KOPT-K1 (cell line): Measurements from ENCODE around the gene TMEM132C.

Source experiments
- H3K27ac ChIP-seq: fragments of 200-600 bp; sonication (generic); 2 replicates; pipeline ENCODE4 v1.5.1; 2016; ENCODE audit warnings: antibody characterized with exemption, mild to moderate bottlenecking, low read depth, low read length; ENCODE audit not compliant: poor library complexity, severe bottlenecking
- H3K36me3 ChIP-seq: fragments of 200-600 bp; sonication (generic); 2 replicates; pipeline ENCODE4 v1.5.1; 2017; ENCODE audit warnings: antibody characterized with exemption, mild to moderate bottlenecking, low read length, moderate library complexity; ENCODE audit not compliant: insufficient read depth
- H3K9me3 ChIP-seq: fragments of 200-600 bp; sonication (generic); 2 replicates; pipeline ENCODE4 v1.5.1; 2017; ENCODE audit warnings: antibody characterized with exemption, low read length, mild to moderate bottlenecking; ENCODE audit not compliant: insufficient read depth, poor library complexity, severe bottlenecking

TMEM132C gene

DNA sequence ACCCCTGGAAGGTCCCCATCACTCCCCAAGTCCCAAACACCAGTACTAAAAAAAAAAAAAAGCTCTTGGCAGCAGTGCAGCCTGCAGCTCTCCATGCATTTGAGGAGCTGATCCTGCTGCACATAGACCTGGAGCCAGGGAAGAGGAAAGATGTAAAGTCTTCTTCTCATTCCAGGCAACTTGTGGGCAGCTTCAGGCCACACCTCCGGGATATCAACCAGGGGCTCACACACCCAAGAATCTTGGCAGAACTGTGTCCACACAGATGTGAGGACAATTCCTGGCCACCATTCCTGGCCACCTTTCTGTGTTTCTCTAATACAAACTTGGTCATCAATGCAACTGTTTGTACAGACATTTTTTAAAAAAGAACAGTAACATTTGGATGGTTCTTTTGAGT lies 72.7 kb downstream of the TMEM132C start:
- Histone ChIP-seq H3K36me3 (no peaks in the 10 kb centered on the region), H3K9me3 (no peaks in the 10 kb centered on the region), H3K27ac (no peak overlapping the region)

DNA sequence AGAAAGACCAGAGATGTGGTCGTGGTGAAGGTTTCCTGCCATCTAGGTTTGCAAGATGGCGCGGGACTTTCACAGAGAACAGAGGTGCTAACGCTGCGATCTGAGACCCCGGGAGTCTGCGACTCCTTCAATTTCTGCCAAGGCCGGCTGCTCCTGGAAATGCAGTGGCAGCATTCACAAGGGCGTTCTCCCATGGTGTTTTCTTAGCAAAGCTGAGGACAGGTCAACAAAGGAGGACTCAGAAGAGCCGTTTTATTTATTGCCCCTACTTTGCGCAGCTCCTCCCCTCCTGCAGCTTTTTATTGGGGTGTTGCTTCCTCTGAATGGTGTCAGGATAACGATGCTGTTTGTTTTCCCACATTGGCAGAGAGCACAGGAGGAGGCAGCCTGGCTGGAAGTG lies 86.3 kb downstream of the TMEM132C start:
- peaks cover 21% of the 10 kb centered on the region for H3K9me3 ChIP-seq
- H3K27ac ChIP-seq = no peak overlapping the region
- H3K36me3 ChIP-seq = no peaks in the 10 kb centered on the region

DNA sequence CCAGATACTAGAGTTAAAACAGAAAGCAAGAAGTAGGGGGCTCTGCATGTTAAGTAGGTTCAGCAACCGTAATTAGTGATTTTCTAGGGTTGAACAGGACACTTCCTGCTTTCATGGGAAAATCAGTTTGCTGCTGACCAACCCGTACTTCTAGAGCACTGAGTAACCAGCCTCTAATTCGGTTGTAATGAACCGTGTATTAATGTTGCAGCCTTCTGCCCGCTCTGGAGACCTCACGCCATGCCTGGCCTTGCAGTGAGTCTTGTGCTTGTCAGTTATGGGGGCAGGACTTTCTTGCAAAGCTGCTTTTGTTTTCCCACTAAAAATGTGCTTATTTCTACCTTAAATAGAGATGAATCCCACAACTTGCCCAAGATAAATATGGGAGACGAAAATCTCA lies 89.6 kb downstream of the TMEM132C start:
- Histone ChIP-seq H3K27ac (no peak overlapping the region), H3K9me3 (peaks cover 19% of the 10 kb centered on the region), H3K36me3 (no peaks in the 10 kb centered on the region)

DNA sequence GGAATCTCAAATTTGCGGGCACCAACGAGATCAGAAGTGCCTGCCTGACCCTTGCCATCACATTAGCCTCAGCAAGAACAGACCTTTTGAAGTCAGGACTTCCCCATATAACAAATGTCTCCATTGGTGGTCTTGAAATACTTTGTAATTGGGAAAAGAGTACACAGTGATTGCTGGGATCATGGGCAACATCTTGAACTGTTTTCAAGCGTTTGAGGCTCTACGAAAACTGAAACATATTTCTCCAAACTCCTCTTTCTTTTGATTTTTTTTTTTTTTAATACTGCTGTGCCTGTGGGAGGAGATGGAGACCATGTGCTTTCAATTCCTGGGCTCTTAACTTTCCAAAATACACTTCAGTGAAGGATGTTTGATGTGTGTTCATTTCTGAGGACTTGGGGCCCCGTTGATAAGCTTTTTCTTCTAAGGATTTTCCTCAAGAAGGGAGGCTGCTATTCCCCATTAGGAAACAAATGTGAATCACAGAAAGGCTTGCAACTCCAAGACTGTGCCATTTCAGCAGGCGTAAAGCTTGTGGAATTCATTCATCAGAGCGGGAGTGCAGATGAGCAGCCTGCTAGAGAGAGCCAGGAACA lies 94.5 kb downstream of the TMEM132C start:
- Histone ChIP-seq H3K36me3 (no peaks in the 10 kb centered on the region), H3K9me3 (no peaks in the 10 kb centered on the region), H3K27ac (no peak overlapping the region)

DNA sequence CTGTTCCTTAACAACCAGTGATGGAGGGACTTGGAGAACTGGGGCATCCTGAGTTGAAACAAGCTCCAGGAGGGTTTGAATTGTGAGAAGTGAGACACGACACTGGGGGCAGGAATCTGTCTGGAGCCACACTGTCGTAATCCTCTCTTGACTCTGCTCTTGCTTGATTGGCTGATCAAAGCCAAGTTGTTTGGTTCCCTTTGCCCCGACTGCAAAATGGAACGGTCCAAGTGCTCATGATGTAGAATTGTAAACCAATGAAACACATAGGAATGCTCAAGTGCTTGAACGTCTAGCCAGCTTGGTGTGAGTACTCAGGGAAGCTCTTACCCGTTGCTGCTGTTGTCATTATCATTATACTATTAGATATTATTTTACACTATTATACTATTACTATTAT lies 98.1 kb downstream of the TMEM132C start:
- no peaks in the 10 kb centered on the region for H3K36me3 ChIP-seq
- no peaks in the 10 kb centered on the region for H3K9me3 ChIP-seq
- H3K27ac ChIP-seq = no peak overlapping the region

DNA sequence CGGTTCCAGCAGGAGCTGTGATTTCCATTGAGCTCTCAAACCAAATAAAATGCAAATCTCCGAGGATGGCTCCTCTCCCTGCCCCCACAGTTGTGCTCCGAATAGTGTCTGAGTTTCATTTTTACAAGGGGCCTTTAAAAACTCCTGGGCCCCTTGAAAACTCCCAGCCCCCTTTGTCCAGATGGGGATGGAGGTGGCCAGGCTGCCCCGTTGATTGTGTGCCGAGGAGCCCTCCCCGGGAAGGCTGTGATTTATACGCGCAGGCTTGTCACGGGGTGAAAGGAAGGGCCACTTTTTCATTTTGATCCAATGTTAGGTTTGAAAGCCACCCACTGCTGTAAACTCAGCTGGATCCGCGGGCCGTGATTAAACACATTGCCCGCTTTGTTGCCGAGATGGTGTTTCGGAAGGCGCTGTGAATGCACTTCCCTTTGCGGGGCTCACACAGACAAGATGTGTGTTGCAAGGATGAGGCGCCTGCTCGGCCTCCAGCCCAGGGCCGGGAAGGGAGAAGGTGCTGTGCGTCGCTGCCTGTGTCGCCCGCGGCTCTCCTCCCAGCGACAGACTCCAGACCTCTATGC lies 98.8 kb downstream of the TMEM132C start:
- no peaks in the 10 kb centered on the region for H3K9me3 ChIP-seq

DNA sequence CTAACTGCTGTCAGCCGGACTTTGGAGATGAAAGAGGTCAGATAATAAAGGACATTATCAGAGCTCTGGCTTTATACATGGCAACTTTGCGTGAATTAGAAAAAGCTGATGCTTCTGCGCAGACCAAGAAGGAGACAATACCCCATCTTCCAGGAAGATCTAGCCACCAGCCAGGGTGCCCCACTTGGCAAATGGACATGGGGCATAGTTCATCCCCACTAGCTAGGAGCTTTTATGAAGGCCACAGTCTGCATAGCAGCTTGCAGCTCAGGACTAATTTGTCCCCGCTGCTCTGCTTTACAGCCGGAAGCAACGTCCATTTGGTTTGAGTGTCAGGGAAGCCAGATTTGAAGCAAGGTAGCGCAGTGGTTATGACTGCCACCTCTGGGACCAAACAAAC lies 101.0 kb downstream of the TMEM132C start:
- H3K36me3 ChIP-seq = no peaks in the 10 kb centered on the region
- no peak overlapping the region for H3K27ac ChIP-seq
- H3K9me3 ChIP-seq = no peaks in the 10 kb centered on the region

More for the DNA sequence above, 98.8 kb downstream of the TMEM132C start:
- no peaks in the 10 kb centered on the region for H3K36me3 ChIP-seq
- no peak overlapping the region for H3K27ac ChIP-seq

DNA sequence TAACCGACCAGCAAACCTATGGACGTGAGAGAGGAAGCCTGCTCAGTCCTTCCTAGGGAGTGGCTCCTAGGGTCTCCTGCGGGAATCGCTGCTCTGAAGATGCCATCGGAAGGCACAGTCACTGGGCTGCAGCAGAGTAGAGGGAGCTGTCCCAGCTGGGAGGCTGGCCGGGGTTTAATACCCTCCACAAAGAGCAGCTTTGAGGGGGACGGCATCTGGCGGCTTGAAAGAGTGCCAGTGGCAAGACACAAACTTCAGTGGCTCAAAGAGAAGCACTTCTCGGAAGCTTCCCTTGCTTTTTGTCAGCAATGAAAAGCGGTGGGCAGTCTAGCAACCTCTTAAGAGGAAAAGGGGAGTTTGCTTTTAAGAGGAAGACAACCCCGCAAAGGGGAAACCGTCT lies 114.6 kb downstream of the TMEM132C start:
- Histone ChIP-seq H3K9me3 (no peaks in the 10 kb centered on the region), H3K36me3 (no peaks in the 10 kb centered on the region), H3K27ac (no peak overlapping the region)

DNA sequence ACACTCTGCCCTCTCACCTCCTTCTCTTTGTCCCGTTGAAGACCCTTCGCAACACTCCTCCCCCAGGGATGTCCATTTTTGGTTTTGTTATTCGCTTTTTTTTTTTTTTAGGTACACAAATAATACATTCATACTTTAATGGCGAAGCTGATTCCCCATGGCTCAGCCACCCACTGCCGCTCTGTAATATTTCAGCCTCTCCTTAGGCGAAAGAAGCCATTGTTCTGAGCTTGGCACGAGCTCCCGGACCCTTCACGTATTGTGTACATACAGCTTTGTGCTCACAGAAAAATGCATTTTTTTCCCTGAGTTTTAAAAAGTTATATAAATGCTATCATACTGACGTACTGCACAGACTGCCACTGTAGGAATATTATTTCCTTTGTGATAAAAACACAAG lies 115.0 kb downstream of the TMEM132C start:
- no peaks in the 10 kb centered on the region for H3K36me3 ChIP-seq
- H3K9me3 ChIP-seq = no peaks in the 10 kb centered on the region
- H3K27ac ChIP-seq = no peak overlapping the region

DNA sequence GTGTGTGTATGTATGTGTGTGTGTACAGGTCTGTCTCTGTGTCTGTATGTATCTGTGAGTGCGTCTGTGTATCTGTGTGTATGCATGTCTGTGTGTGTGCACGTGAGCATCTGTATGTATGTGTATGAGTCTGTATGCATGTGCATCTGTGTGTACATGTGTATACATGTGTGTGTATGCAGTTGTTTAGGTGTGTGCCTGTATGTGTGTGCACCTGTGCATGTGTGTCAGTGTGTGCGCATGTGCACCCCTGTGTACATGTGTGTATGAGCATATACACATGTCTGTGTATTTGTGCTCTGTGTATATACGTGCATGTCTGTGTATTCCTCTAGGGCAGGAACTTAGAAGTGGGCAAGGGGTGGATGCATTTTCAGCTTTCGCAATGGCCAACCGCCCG lies 116.0 kb downstream of the TMEM132C start:
- no peaks in the 10 kb centered on the region for H3K9me3 ChIP-seq
- H3K27ac ChIP-seq = no peak overlapping the region
- H3K36me3 ChIP-seq = no peaks in the 10 kb centered on the region

DNA sequence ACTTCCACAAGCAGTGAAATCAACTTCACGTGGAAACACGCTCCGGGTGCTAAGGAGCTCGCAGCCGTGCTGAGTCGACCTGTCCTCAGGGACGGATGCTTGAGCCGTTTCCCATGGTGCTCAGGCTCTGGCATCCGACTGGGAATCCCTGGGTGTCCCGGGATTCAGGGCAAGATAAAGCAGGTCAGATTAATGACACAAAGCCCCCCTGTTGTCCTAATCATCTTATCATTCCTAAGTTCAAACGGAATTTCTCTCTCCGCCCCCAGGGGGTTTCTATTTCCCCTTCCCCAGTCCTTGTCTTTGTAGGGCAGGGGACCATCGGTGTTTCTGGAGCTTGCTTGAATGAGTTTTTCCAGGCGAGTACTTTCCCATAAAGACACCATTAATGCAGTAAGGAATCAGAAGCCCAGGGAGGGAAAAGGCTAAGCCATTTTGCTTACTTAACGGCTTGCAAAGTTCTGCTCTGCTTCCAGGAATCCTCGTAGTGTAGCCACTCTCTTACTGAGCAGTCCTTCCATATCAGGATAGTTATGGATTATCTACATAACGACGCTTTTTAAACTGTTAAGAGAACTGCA lies 116.5 kb downstream of the TMEM132C start:
- no peak overlapping the region for H3K27ac ChIP-seq
- no peaks in the 10 kb centered on the region for H3K9me3 ChIP-seq
- H3K36me3 ChIP-seq = no peaks in the 10 kb centered on the region

DNA sequence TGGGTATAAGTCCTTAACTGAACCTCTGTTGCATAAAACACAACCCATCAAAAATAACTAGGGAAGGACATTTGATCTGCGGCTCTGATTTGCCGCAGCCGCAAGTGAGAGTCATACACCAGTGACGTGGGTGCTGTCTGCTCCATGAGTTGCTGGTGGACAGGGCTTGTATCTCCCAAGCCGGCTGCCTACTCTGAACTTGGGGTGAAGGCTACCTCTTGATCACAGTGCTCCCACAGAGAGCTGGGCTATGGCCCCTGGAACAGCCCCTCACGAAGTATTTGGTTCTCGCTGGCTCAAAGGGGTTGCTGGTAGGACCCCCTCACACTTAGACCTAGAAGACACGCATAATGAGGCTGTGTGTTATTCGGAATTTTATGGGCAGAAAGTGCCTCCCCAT lies 118.8 kb downstream of the TMEM132C start:
- no peaks in the 10 kb centered on the region for H3K9me3 ChIP-seq
- no peaks in the 10 kb centered on the region for H3K36me3 ChIP-seq
- H3K27ac ChIP-seq = no peak overlapping the region

DNA sequence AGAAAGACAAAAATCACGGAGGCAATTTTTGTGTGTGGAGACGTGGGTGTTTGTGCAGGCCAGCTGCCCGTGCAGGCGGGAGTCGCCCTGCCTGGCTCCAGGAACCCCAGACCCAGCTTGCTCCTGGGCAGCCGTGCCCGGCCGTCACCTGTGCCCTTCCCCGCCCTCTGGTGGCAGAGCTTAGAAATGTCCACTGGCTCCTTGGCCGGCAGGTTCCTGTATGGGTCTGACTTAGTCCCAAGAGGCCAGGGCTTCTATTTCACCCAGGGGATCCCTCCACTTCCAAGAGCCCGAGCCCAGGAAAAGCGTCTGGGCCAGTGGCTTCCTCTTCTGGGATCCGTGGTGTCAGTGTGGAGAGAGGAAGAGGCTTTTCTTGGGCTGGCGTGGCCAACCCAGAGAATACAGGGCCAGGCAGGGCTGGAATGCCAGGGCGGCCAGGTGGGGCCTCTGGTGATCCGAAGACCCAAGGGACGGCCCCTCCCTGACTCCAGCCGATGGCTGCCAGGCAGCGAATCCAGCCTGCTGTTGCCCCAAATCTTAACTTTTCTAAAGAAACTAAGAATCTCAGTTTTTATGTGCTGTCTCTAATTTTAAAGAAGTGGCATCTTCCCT lies 120.9 kb downstream of the TMEM132C start:
- Histone ChIP-seq H3K9me3 (no peaks in the 10 kb centered on the region), H3K27ac (no peak overlapping the region), H3K36me3 (no peaks in the 10 kb centered on the region)

DNA sequence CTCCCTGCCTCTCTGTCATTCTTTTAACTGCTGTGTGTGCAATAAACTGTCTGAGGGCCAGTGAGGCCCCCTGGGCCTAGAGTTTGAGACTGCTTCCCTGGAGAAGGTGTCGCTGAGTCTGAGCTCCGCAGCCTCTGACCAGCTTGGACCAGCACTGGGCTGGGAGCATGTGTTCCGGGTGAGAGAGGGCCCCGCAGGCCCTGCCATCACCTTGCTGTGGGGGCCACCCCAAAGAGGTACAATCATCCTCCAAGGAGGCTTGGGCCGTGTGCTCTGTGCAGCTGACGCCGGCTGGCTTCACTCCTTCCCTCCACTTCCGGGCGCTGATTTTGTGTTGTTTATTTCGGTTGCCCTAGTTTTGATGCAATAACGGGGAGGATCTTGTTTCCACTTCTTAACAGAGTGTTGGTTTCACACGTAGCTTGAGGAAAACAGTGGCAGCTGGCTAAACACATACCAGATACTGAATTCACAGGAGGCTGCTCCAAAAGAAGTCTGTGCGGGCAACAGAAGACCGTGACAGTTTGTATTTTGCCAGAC lies 121.6 kb downstream of the TMEM132C start:
- Histone ChIP-seq H3K27ac (no peak overlapping the region), H3K9me3 (peaks cover under 1% of the 10 kb centered on the region), H3K36me3 (no peaks in the 10 kb centered on the region)

DNA sequence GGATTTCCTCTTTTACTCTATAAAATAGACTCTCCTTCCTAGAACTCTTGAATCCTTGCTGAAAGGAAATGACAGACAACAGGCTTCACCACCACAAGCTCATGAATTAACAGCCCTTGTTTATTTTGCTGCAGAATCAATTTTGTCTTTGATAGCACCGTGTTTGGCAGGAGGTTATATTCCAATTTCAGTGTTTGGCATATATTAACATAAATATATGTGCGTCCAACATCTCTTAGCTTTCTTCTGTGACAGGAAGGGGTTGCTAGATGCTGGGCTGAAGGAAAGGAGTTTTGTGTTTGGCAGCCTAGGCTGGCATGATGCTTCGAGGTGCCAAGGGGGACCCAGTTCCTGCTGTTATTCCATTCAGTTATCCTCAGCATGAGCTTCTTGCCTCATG lies 126.4 kb downstream of the TMEM132C start:
- Histone ChIP-seq H3K9me3 (peaks cover 6% of the 10 kb centered on the region), H3K36me3 (no peaks in the 10 kb centered on the region), H3K27ac (no peak overlapping the region)
